Hepatocyte (in vitro differentiated cells): ENCODE data around the gene PGGHG.

Source experiments
- EZH2 ChIP-seq: fragments of 200-600 bp; sonication (generic); IDR thresholded peaks from 2 replicates; pipeline ENCODE4 v1.6.1; 2016; ENCODE audit warnings: antibody characterized with exemption, mild to moderate bottlenecking, borderline replicate concordance
- TF ChIP-seq, protein P1 (sequence below): fragments of 200-600 bp; sonication (generic); IDR thresholded peaks from 2 replicates; pipeline ENCODE4 v1.5.1; 2016; ENCODE audit warnings: antibody characterized with exemption, mild to moderate bottlenecking; ENCODE audit not compliant: poor library complexity

DNA sequence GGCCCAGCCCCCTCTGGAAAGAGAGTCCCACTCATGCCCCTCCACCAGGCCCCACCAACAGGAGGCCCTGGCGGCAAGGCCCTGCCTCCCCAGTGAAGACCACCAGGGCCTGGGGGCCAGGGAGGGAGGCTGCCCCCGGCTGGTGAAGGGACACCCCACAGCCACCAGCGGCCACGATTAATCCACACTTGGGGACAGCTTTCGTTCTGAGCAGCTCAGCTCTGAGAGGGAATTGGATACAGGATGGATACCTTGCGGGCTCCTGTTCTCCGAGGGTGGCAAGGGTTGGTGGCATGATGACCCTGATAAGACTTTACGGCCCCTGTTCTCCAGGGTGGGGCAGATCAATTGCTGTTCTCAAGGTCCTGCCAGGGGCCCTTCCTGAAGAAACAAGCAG is 17.6 kb upstream of the PGGHG start:
- TF ChIP-seq, protein P1, sequence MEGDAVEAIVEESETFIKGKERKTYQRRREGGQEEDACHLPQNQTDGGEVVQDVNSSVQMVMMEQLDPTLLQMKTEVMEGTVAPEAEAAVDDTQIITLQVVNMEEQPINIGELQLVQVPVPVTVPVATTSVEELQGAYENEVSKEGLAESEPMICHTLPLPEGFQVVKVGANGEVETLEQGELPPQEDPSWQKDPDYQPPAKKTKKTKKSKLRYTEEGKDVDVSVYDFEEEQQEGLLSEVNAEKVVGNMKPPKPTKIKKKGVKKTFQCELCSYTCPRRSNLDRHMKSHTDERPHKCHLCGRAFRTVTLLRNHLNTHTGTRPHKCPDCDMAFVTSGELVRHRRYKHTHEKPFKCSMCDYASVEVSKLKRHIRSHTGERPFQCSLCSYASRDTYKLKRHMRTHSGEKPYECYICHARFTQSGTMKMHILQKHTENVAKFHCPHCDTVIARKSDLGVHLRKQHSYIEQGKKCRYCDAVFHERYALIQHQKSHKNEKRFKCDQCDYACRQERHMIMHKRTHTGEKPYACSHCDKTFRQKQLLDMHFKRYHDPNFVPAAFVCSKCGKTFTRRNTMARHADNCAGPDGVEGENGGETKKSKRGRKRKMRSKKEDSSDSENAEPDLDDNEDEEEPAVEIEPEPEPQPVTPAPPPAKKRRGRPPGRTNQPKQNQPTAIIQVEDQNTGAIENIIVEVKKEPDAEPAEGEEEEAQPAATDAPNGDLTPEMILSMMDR = no peak
- TF ChIP-seq EZH2 = no peak
